ENCODE data around the gene IL1R2.

Gene IL1R2

GRCh38 chr2:102049756-102050443, 58.1 kb downstream of the IL1R2 start:
- no peak overlapping the region for H3K4me3 ChIP-seq
- H3K27ac ChIP-seq: no peak overlapping the region
- DNase-seq (ENCODE audit: low read depth, low spot score): no peak
- H3K36me3 ChIP-seq (ENCODE audit: insufficient read depth, low read length): no peaks in the 10 kb centered on the region
- H3K9me3 ChIP-seq (ENCODE audit: low read depth, low read length): no peaks in the 10 kb centered on the region
- no peak for TF ChIP-seq EZH2 (IDR thresholded peaks at IDR 0.05)
- TF ChIP-seq FOXP2 (optimal IDR thresholded peaks at IDR 0.05; ENCODE audit: control extremely low read depth, extremely low read length, insufficient read depth): no peak
- no peak for TF ChIP-seq POLR2AphosphoS5 (IDR thresholded peaks at IDR 0.05; ENCODE audit: borderline replicate concordance, low read depth, low read length)
- H3K9ac ChIP-seq (ENCODE audit: insufficient read length): no peak overlapping the region

GRCh38 chr2:102050854-102051391, 59.2 kb downstream of the IL1R2 start:
- H3K9ac ChIP-seq (ENCODE audit: insufficient read length): no peak overlapping the region
- no peaks in the 10 kb centered on the region for H3K36me3 ChIP-seq (ENCODE audit: insufficient read depth, low read length)
- H3K4me3 ChIP-seq: no peak overlapping the region
- DNase-seq (ENCODE audit: low read depth, low spot score): no peak
- no peak overlapping the region for H3K27ac ChIP-seq
- no peak for TF ChIP-seq POLR2AphosphoS5 (IDR thresholded peaks at IDR 0.05; ENCODE audit: borderline replicate concordance, low read depth, low read length)
- no peak for TF ChIP-seq FOXP2 (optimal IDR thresholded peaks at IDR 0.05; ENCODE audit: control extremely low read depth, extremely low read length, insufficient read depth)
- no peak for TF ChIP-seq EZH2 (IDR thresholded peaks at IDR 0.05)
- H3K9me3 ChIP-seq (ENCODE audit: low read depth, low read length): no peaks in the 10 kb centered on the region

- Histone ChIP-seq H3K27ac (no peak overlapping the region), H3K9ac (ENCODE audit: insufficient read length) (no peak overlapping the region), H3K36me3 (ENCODE audit: insufficient read depth, low read length) (no peaks in the 10 kb centered on the region), H3K4me3 (no peak overlapping the region), H3K9me3 (ENCODE audit: low read depth, low read length) (no peaks in the 10 kb centered on the region)
- DNase-seq (ENCODE audit: low read depth, low spot score): no peak
- TF ChIP-seq POLR2AphosphoS5 (IDR thresholded peaks at IDR 0.05; ENCODE audit: borderline replicate concordance, low read depth, low read length): no peak
- no peak for TF ChIP-seq EZH2 (IDR thresholded peaks at IDR 0.05)
- TF ChIP-seq FOXP2 (optimal IDR thresholded peaks at IDR 0.05; ENCODE audit: control extremely low read depth, extremely low read length, insufficient read depth): no peak
Measured at GRCh38 chr2:102051692-102052277, 60.0 kb downstream of the IL1R2 start.

- no peaks in the 10 kb centered on the region for H3K9me3 ChIP-seq (ENCODE audit: low read depth, low read length)
- DNase-seq (ENCODE audit: low read depth, low spot score): no peak
- no peak for TF ChIP-seq EZH2 (IDR thresholded peaks at IDR 0.05)
- no peak for TF ChIP-seq FOXP2 (optimal IDR thresholded peaks at IDR 0.05; ENCODE audit: control extremely low read depth, extremely low read length, insufficient read depth)
- no peak for TF ChIP-seq POLR2AphosphoS5 (IDR thresholded peaks at IDR 0.05; ENCODE audit: borderline replicate concordance, low read depth, low read length)
- H3K4me3 ChIP-seq: no peak overlapping the region
- H3K9ac ChIP-seq (ENCODE audit: insufficient read length): no peak overlapping the region
- no peaks in the 10 kb centered on the region for H3K36me3 ChIP-seq (ENCODE audit: insufficient read depth, low read length)
- H3K27ac ChIP-seq: no peak overlapping the region
Measured at GRCh38 chr2:102052365-102052764, 60.6 kb downstream of the IL1R2 start.

GRCh38 chr2:102053096-102053495, 61.3 kb downstream of the IL1R2 start:
- H3K27ac ChIP-seq: no peak overlapping the region
- TF ChIP-seq EZH2 (IDR thresholded peaks at IDR 0.05): no peak
- TF ChIP-seq FOXP2 (optimal IDR thresholded peaks at IDR 0.05; ENCODE audit: control extremely low read depth, extremely low read length, insufficient read depth): no peak
- no peak for TF ChIP-seq POLR2AphosphoS5 (IDR thresholded peaks at IDR 0.05; ENCODE audit: borderline replicate concordance, low read depth, low read length)
- no peaks in the 10 kb centered on the region for H3K9me3 ChIP-seq (ENCODE audit: low read depth, low read length)
- H3K4me3 ChIP-seq: no peak overlapping the region
- no peak for DNase-seq (ENCODE audit: low read depth, low spot score)
- H3K36me3 ChIP-seq (ENCODE audit: insufficient read depth, low read length): no peaks in the 10 kb centered on the region
- no peak overlapping the region for H3K9ac ChIP-seq (ENCODE audit: insufficient read length)

GRCh38 chr2:102055346-102055990, 63.7 kb downstream of the IL1R2 start:
- no peaks in the 10 kb centered on the region for H3K36me3 ChIP-seq (ENCODE audit: insufficient read depth, low read length)
- H3K9me3 ChIP-seq (ENCODE audit: low read depth, low read length): no peaks in the 10 kb centered on the region
- no peak overlapping the region for H3K27ac ChIP-seq
- no peak overlapping the region for H3K9ac ChIP-seq (ENCODE audit: insufficient read length)
- TF ChIP-seq POLR2AphosphoS5 (IDR thresholded peaks at IDR 0.05; ENCODE audit: borderline replicate concordance, low read depth, low read length): no peak
- TF ChIP-seq FOXP2 (optimal IDR thresholded peaks at IDR 0.05; ENCODE audit: control extremely low read depth, extremely low read length, insufficient read depth): no peak
- no peak for TF ChIP-seq EZH2 (IDR thresholded peaks at IDR 0.05)
- no peak overlapping the region for H3K4me3 ChIP-seq
- DNase-seq (ENCODE audit: low read depth, low spot score): no peak

- no peak for TF ChIP-seq POLR2AphosphoS5 (IDR thresholded peaks at IDR 0.05; ENCODE audit: borderline replicate concordance, low read depth, low read length)
- TF ChIP-seq EZH2 (IDR thresholded peaks at IDR 0.05): no peak
- no peak for TF ChIP-seq FOXP2 (optimal IDR thresholded peaks at IDR 0.05; ENCODE audit: control extremely low read depth, extremely low read length, insufficient read depth)
- DNase-seq (ENCODE audit: low read depth, low spot score): no peak
- Histone ChIP-seq H3K4me3 (no peak overlapping the region), H3K9ac (ENCODE audit: insufficient read length) (no peak overlapping the region), H3K36me3 (ENCODE audit: insufficient read depth, low read length) (no peaks in the 10 kb centered on the region), H3K9me3 (ENCODE audit: low read depth, low read length) (no peaks in the 10 kb centered on the region), H3K27ac (no peak overlapping the region)
Measured at GRCh38 chr2:102056079-102056581, 64.4 kb downstream of the IL1R2 start.
